Suprapubic skin (tissue), 3 donors: ENCODE measurements around the gene PDE11A.
"Not testable (repeated sequence)": the region's sequence is repeated elsewhere in the genome, so short reads cannot be mapped to it uniquely, and the experiment has no call there.

Experiments
- CTCF ChIP-seq, 2 donors: fragments of 200-600 bp in 1 of 2; fragments of 450-650 bp in 1 of 2; sonication (generic) in 1 of 2; IDR thresholded peaks; one replicate each; pipeline ENCODE4 v1.5.1; 2016 to 2019; ENCODE audit warnings: antibody characterized with exemption in 2 of 2, mild to moderate bottlenecking in 1 of 2, moderate library complexity in 1 of 2
- EP300 ChIP-seq: sonication (generic); formaldehyde crosslinking; IDR thresholded peaks from one replicate; pipeline ENCODE4 v1.6.1; 2017; ENCODE audit warnings: antibody characterized with exemption

GRCh38 chr2:178033583-178033982, 39.0 kb downstream of the PDE11A start:
- TF ChIP-seq CTCF (IDR thresholded peaks at IDR 0.05); EP300: not testable (repeated sequence)
